ENCODE results near the gene MECR. TPM values are rescaled to one million over a fixed set of nuclear protein-coding genes. Genes with fewer than 3 reads are reported as not detected.
"Not testable (repeated sequence)": the region's sequence is repeated elsewhere in the genome, so short reads cannot be mapped to it uniquely, and the experiment has no call there.

MECR gene
- polyA plus RNA-seq, 1 experiment: 35.6 TPM

DNA sequence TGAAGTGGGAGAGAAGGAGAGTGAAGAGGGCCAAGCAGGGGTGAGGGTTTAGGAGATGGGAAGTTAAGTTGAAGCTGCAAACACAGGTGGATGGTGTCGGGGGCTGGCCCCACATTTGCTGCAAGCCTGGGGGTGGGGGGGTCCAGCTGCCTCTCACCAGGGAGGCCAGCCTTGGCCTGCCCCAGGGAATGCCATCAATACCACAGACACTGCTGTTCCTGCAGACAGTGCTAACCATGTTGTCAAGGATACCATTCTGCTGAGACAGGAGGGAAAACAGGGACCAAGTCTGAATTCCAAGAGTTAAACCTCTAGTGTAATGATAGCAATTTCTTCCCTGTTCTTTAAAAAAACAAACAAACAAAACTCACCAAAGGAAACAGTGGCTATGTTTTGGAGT lies 8.0 kb downstream of the MECR start:
- H3K27me3 ChIP-seq (ENCODE audit: control insufficient read depth, insufficient read depth, low read length): no peaks in the 10 kb centered on the region
- TF ChIP-seq, protein P1, sequence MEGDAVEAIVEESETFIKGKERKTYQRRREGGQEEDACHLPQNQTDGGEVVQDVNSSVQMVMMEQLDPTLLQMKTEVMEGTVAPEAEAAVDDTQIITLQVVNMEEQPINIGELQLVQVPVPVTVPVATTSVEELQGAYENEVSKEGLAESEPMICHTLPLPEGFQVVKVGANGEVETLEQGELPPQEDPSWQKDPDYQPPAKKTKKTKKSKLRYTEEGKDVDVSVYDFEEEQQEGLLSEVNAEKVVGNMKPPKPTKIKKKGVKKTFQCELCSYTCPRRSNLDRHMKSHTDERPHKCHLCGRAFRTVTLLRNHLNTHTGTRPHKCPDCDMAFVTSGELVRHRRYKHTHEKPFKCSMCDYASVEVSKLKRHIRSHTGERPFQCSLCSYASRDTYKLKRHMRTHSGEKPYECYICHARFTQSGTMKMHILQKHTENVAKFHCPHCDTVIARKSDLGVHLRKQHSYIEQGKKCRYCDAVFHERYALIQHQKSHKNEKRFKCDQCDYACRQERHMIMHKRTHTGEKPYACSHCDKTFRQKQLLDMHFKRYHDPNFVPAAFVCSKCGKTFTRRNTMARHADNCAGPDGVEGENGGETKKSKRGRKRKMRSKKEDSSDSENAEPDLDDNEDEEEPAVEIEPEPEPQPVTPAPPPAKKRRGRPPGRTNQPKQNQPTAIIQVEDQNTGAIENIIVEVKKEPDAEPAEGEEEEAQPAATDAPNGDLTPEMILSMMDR (IDR thresholded peaks at IDR 0.05; ENCODE audit: insufficient read depth, low read depth, low read length): no peak
- no peak for DNase-seq (ENCODE audit: low read depth)
- ChIA-PET CTCF (no interaction called here), POLR2A (no interaction called here)
- H3K36me3 ChIP-seq (ENCODE audit: control insufficient read depth, insufficient read depth, low read length): peaks cover 2% of the 10 kb centered on the region
- no peak overlapping the region for H3K4me3 ChIP-seq (ENCODE audit: low read depth, low read length)

DNA sequence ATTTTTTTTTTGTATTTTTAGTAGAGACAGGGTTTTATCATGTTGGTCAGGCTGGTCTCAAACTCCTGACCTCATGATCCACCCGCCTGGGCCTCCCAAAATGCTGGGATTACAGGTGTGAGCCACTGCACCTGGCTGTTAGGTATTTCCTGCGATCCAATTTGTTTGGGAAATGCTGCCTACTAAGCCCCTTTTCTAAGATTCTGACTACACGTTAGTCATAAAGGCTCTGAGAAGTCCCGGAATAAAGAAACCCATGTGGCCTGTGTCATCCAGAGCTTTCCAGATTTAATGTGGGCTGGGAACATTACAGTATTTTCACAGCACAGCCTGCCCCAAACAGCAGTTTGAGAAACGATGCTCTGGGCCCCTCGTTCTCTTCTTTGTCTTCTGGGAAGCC lies 8.5 kb downstream of the MECR start:
- H3K4me3 ChIP-seq (ENCODE audit: low read depth, low read length); POLR2A ChIA-PET; H3K27me3 ChIP-seq (ENCODE audit: control insufficient read depth, insufficient read depth, low read length); DNase-seq (ENCODE audit: low read depth); H3K36me3 ChIP-seq (ENCODE audit: control insufficient read depth, insufficient read depth, low read length); CTCF ChIA-PET: not testable (repeated sequence)

DNA sequence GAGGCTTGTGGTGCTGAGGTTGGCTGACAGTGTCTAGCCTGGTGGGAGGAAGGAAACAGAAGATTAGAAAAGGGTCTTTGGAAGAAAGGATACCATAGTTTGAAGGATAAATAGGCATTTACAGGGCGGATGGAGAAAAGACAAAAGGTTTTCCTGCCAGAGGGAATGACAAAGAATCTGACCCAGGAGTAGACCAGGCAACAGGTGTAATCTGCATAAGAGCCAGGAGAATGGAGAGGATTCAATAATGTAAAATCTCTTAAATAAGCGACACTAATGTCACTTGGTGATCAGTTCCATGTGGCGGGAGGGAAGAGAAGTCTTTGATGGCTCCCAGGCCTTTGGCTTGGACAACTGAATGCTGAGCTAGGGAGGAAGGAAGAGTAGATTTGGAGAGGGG lies 9.4 kb downstream of the MECR start:
- Histone ChIP-seq H3K27me3 (ENCODE audit: control insufficient read depth, insufficient read depth, low read length) (no peaks in the 10 kb centered on the region), H3K36me3 (ENCODE audit: control insufficient read depth, insufficient read depth, low read length) (peaks cover 2% of the 10 kb centered on the region), H3K4me3 (ENCODE audit: low read depth, low read length) (no peak overlapping the region)
- no peak for DNase-seq (ENCODE audit: low read depth)
- CTCF ChIA-PET: no interaction called here
- TF ChIP-seq, protein P1 (IDR thresholded peaks at IDR 0.05; ENCODE audit: insufficient read depth, low read depth, low read length): no peak
- POLR2A ChIA-PET: no interaction called here

DNA sequence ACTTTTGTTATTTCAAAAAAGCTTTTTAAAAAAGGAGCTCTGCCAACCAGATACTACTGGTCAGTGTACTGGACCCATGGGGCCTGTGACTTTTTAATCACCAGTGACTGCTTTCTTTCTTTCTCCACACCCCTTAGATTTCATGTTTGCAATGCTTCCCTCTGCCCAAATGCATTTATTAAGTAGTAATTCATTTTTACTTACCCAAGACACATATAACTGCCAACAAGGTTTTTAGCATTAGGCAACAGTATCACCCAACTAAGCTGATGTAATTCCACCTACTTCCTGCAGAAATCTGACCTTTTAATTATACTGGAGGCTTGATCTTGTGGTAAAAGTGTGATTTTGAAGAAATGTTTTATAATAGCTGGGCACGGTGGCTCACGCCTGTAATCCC lies 12.5 kb downstream of the MECR start:
- Histone ChIP-seq H3K4me3 (ENCODE audit: low read depth, low read length) (no peak overlapping the region), H3K27me3 (ENCODE audit: control insufficient read depth, insufficient read depth, low read length) (no peaks in the 10 kb centered on the region), H3K36me3 (ENCODE audit: control insufficient read depth, insufficient read depth, low read length) (peaks cover 9% of the 10 kb centered on the region)
- ChIA-PET POLR2A (interaction anchor here (0.6 kb wide), 1 partner anchor 84 kb away, joined by 4 read pairs; no protein-coding TSS in a partner anchor), CTCF (interaction anchor here (1.5 to 1.7 kb wide), 3 partner anchors 10 to 16 kb away, joined by 3 to 6 read pairs (median 4); no protein-coding TSS in a partner anchor)
- TF ChIP-seq, protein P1 (IDR thresholded peaks at IDR 0.05; ENCODE audit: insufficient read depth, low read depth, low read length): no peak
- no peak for DNase-seq (ENCODE audit: low read depth)

DNA sequence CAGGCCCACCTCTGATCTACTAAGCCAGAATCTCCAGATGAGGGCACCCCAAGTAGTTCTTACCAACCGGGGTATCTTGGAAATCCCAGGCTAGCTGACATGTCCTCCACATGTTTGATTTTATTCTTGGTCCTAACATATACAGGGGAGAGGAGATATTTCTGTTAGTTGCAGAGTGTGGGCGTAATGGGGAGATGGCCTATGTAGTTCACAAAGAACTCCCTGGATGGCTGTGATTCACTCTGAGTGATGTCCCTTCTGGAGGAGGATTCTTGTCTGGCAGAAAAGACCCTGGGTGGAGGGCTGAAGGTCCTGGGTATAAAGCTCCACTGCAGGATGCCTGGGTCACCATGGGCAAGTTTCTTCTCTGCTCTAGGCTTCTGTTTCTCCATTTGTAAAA lies 13.1 kb downstream of the MECR start:
- no peaks in the 10 kb centered on the region for H3K27me3 ChIP-seq (ENCODE audit: control insufficient read depth, insufficient read depth, low read length)
- CTCF ChIA-PET: interaction anchor here (1.6 to 1.7 kb wide), 2 partner anchors 14 to 15 kb away, joined by 3 to 4 read pairs; no protein-coding TSS in a partner anchor
- DNase-seq (ENCODE audit: low read depth): no peak
- TF ChIP-seq, protein P1 (IDR thresholded peaks at IDR 0.05; ENCODE audit: insufficient read depth, low read depth, low read length): no peak
- no peak overlapping the region for H3K4me3 ChIP-seq (ENCODE audit: low read depth, low read length)
- POLR2A ChIA-PET: no interaction called here
- peaks cover 7% of the 10 kb centered on the region for H3K36me3 ChIP-seq (ENCODE audit: control insufficient read depth, insufficient read depth, low read length)

DNA sequence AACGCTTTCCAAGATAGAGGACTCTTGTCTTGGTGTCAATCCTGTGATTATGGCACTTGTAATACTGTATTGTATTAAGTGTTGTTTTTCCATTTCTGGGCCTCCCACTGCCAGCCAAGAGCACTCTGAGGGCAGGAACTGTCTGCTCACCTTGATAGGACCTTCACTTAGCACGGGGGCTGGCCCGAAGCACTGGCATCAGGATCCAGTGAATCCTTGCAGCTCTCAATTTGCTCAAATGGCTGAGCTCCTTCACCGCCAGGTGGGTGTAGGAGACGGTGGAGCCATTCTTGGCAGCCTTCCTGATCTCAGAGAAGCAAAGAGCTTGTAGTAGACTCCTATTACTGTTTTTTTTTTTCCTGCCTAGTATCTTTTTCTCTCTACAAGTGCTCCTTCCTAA lies 17.7 kb downstream of the MECR start:
- no peak for DNase-seq (ENCODE audit: low read depth)
- POLR2A ChIA-PET: no interaction called here
- Histone ChIP-seq H3K4me3 (ENCODE audit: low read depth, low read length) (no peak overlapping the region), H3K27me3 (ENCODE audit: control insufficient read depth, insufficient read depth, low read length) (no peaks in the 10 kb centered on the region), H3K36me3 (ENCODE audit: control insufficient read depth, insufficient read depth, low read length) (peaks cover 7% of the 10 kb centered on the region)
- TF ChIP-seq, protein P1 (IDR thresholded peaks at IDR 0.05; ENCODE audit: insufficient read depth, low read depth, low read length): no peak
- CTCF ChIA-PET: no interaction called here
